Urinary bladder (tissue), 4 donors: ENCODE results near the gene TENT4B. TPM values are rescaled to one million over a fixed set of nuclear protein-coding genes. Genes with fewer than 3 reads are reported as not detected.
A peak's percentile ranks its signal among the peaks of the same experiment; 100 is the strongest.
"Not testable (repeated sequence)": the region's sequence is repeated elsewhere in the genome, so short reads cannot be mapped to it uniquely, and the experiment has no call there.

Source experiments
- DNase-seq: peaks from one replicate; pipeline ENCODE4 v3.0.0-alpha.2; 2015; ENCODE audit errors: extremely low spot score
- H3K27ac ChIP-seq: one replicate; pipeline ENCODE4 v1.5.1; 2013; ENCODE audit warnings: low read depth, mild to moderate bottlenecking, moderate library complexity
- H3K36me3 ChIP-seq: one replicate; pipeline ENCODE4 v1.6.1; 2013; ENCODE audit warnings: mild to moderate bottlenecking, moderate library complexity; ENCODE audit not compliant: insufficient read depth
- H3K4me1 ChIP-seq: one replicate; pipeline ENCODE4 v1.6.1; 2013; ENCODE audit warnings: mild to moderate bottlenecking, moderate library complexity; ENCODE audit not compliant: insufficient read depth
- H3K4me3 ChIP-seq: one replicate; pipeline ENCODE4 v1.5.1; 2013; ENCODE audit warnings: low read depth, low read length
- WGBS: extraction: QIAGEN DNeasy Blood & Tissue Kit; methylation state at CpG from one replicate; pipeline ENCODE4 v1.1.7; 2013; 5-methylcytosine and 5-hydroxymethylcytosine counted together
- polyA plus RNA-seq: library from polyadenylated mRNA; stranded (reverse); fragments of 200-250 nt; gene quantifications from one replicate; pipeline ENCODE4 v1.2.3, GENCODE V29; 2013
- total RNA-seq: library from RNA; depleted of rRNA; stranded (reverse); fragments of >200 nt; gene quantifications from one replicate; pipeline ENCODE4 v1.2.3, GENCODE V29; 2014
- donor health status: healthy with polysubstance abuse.
- donor health status: healthy.

The TENT4B gene
- total and polyA plus RNA-seq, 2 donors = 9.0 to 19.4 TPM

- 50% methylated on average over 4 of the region's 4 CpGs for WGBS
- peak; percentile 47 for DNase-seq
- Histone ChIP-seq H3K4me1 (no peaks in the 10 kb centered on the region), H3K27ac (no peak overlapping the region), H3K36me3 (peaks cover 4% of the 10 kb centered on the region), H3K4me3 (no peak overlapping the region)
These were observed 60.9 kb downstream of the TENT4B start for GRCh38 chr16:50213939-50214519.

- peaks cover 7% of the 10 kb centered on the region for H3K36me3 ChIP-seq
- 90% methylated on average over 4 of the region's 4 CpGs for WGBS
- no peak overlapping the region for H3K4me3 ChIP-seq
- no peak for DNase-seq
- H3K27ac ChIP-seq = no peak overlapping the region
- H3K4me1 ChIP-seq = no peaks in the 10 kb centered on the region
These were observed 62.6 kb downstream of the TENT4B start for GRCh38 chr16:50215680-50216079.

- WGBS = 83% methylated on average over 6 of the region's 6 CpGs
- Histone ChIP-seq H3K27ac (no peak overlapping the region), H3K4me1 (no peaks in the 10 kb centered on the region), H3K36me3 (peaks cover 7% of the 10 kb centered on the region), H3K4me3 (no peak overlapping the region)
- no peak for DNase-seq
These were observed 63.1 kb downstream of the TENT4B start for GRCh38 chr16:50216231-50216630.

DNA sequence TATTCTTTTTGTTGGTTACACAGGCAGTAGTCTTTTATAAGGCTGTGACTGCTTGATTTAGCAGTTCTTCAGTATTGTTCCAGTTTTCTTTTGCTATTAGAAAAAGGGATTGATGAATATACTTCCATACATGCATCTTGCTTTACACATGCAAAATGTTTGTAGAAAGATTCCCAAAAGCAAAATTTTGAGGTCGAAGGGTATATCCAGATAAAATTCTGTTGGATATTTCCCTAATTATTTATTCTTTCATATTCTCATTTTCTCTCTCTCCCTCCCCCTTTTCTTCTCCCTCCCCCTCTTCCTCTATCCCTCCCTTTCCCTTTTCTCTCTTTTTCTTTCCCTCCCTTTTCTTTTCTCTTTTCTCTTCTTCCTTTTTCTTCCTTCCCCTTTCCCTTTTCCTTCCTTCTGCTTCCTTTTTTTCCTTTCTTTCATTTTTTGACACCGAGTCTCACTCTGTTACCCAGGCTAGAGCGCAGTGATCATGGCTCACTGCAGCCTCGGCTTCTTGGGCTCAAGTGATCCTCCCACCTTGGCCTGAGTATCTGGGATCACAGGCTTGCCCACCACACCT lies 66.4 kb downstream of the TENT4B start:
- Histone ChIP-seq H3K4me3 (no peak overlapping the region), H3K27ac (no peak overlapping the region), H3K36me3 (peaks cover 7% of the 10 kb centered on the region), H3K4me1 (no peaks in the 10 kb centered on the region)
- 96% methylated on average over 4 of the region's 4 CpGs for WGBS
- no peak for DNase-seq

- peaks cover 4% of the 10 kb centered on the region for H3K36me3 ChIP-seq
- no peak overlapping the region for H3K4me3 ChIP-seq
- no peak overlapping the region for H3K27ac ChIP-seq
- H3K4me1 ChIP-seq = no peaks in the 10 kb centered on the region
- no peak for DNase-seq
- 91% methylated on average over 3 of the region's 3 CpGs for WGBS
These were observed 71.2 kb downstream of the TENT4B start for GRCh38 chr16:50224286-50224685.

DNA sequence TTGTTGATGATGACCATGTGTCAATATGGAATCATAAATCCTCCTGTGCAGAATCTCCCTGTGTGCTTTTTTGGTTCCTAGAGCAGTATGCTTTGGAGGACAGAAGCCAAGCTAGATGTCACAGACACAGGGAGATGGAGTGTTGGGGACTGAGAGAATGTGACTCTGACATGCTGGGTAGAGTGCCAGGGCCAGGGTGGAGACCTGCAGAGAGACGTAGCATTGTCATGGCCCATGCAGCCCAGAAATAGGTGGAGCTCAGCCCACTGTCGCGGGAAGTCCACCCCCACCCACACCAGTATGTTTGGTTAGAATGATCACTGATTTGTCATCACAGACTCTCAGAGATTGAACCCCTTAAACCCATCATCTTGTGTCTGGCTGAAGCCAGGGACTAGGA lies 74.0 kb downstream of the TENT4B start:
- Histone ChIP-seq H3K27ac (no peak overlapping the region), H3K4me1 (no peaks in the 10 kb centered on the region), H3K36me3 (peaks cover 2% of the 10 kb centered on the region), H3K4me3 (no peak overlapping the region)
- DNase-seq = no peak
- 82% methylated on average over 3 of the region's 3 CpGs for WGBS

DNA sequence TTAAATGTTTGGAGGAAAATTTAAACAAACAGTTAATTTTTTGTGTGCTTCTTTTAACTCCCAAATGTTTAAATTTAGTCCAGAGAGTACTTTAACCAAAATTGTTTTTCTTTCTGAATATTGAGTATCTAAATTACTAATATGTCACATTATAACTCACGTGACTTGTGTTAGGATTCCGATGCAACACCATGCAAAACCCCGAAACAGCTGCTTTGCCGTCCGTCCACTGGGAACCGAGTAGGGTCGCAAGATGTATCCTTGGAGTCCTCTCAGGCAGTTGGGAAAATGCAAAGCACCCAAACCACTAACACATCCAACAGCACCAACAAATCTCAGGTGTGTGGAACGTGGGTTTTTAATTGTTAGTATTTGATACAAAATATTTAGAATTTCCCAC lies 74.6 kb downstream of the TENT4B start:
- no peak for DNase-seq
- WGBS = 83% methylated on average over 8 of the region's 8 CpGs
- no peak overlapping the region for H3K27ac ChIP-seq
- peaks cover 2% of the 10 kb centered on the region for H3K36me3 ChIP-seq
- no peak overlapping the region for H3K4me3 ChIP-seq
- no peaks in the 10 kb centered on the region for H3K4me1 ChIP-seq

DNA sequence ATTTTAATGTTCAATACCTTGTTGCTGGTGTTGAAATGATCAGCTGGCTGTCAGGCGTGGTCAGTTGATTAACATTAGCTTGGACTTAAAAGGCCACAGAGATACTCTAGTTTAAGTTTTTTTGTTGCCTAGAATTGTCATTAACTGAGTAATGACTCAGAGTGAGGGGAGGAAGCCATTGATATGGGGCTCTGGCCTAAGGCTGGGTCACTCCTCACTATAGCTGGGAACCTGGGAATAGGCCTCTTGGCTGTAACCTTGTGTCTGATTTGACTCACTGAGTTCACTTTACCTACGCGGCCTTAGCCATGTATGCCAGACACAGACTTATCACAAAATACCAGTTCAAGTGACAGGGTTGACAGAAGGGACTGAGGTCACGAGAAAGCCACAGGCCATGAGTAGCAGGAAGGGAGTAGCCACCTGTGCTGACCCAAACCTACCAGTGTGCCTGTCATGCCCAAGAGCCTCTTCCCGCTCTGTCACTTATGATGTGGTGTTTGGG lies 75.3 kb downstream of the TENT4B start:
- no peak overlapping the region for H3K27ac ChIP-seq
- no peak for DNase-seq
- WGBS = 95% methylated on average over 5 of the region's 5 CpGs
- no peak overlapping the region for H3K4me3 ChIP-seq
- peaks cover 2% of the 10 kb centered on the region for H3K36me3 ChIP-seq
- no peaks in the 10 kb centered on the region for H3K4me1 ChIP-seq

- Histone ChIP-seq H3K4me1 (no peaks in the 10 kb centered on the region), H3K4me3 (no peak overlapping the region), H3K36me3 (peaks cover 2% of the 10 kb centered on the region), H3K27ac (no peak overlapping the region)
- 93% methylated on average over 10 of the region's 10 CpGs for WGBS
- DNase-seq = no peak
These were observed 76.1 kb downstream of the TENT4B start for GRCh38 chr16:50229149-50229726.

GRCh38 chr16:50234771-50235556 lies 81.9 kb downstream of the TENT4B start:
- no peak for DNase-seq
- 61% methylated on average over 5 of the region's 5 CpGs for WGBS
- no peak overlapping the region for H3K27ac ChIP-seq
- H3K4me3 ChIP-seq = no peak overlapping the region
- H3K36me3 ChIP-seq = no peaks in the 10 kb centered on the region
- H3K4me1 ChIP-seq = no peaks in the 10 kb centered on the region

DNA sequence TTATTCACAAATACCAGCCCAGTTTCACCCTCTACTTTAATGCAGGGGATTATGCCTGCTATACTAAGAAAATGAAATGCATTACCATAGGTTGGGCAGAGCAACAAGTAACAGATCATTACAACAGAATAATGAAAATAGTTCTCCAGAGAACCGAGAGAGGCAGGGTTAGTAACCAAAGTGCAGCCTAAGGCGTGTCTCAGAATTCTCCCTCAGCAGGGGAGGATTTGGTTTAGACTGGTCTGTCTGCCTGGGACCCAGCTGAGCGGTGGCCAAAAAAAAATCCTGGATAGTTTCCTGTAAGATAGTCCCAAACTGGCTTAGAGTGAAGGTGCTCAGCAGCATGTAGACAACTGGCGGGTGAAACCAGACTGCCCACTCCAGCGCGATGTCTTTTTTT lies 82.5 kb downstream of the TENT4B start:
- DNase-seq = no peak
- H3K27ac ChIP-seq = no peak overlapping the region
- H3K36me3 ChIP-seq = no peaks in the 10 kb centered on the region
- no peak overlapping the region for H3K4me3 ChIP-seq
- H3K4me1 ChIP-seq = no peaks in the 10 kb centered on the region
- 36% methylated on average over 6 of the region's 6 CpGs for WGBS

DNA sequence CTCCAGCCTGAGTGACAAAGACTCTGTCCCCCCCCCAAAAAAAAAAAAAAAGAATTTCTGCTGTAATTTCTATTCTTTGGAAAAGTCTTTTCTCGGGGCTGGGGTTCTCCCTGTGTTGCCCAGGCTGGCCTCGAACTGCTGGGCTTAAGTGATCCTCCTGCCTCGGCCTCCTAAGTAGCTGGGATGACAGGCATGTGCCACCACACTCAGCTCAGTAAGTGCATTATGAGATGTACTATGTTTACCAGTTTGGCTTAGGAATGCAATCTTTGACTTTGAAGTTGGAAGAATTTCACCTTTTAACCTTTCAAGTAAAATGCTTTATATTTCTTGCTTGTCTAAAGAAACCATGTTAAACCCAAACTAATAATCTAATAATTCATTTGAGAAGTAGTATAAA lies 85.2 kb downstream of the TENT4B start:
- Histone ChIP-seq H3K27ac (no peak overlapping the region), H3K4me3 (no peak overlapping the region), H3K4me1 (no peaks in the 10 kb centered on the region), H3K36me3 (no peaks in the 10 kb centered on the region)
- DNase-seq = no peak
- WGBS = 78% methylated on average over 3 of the region's 3 CpGs

- DNase-seq = no peak
- no peaks in the 10 kb centered on the region for H3K36me3 ChIP-seq
- H3K4me3 ChIP-seq = no peak overlapping the region
- 63% methylated on average over 5 of the region's 5 CpGs for WGBS
- H3K4me1 ChIP-seq = no peaks in the 10 kb centered on the region
- H3K27ac ChIP-seq = no peak overlapping the region
These were observed 85.8 kb downstream of the TENT4B start for GRCh38 chr16:50238868-50239301.

GRCh38 chr16:50243024-50243423 lies 89.9 kb downstream of the TENT4B start:
- 75% methylated on average over 6 of the region's 6 CpGs for WGBS
- H3K4me1 ChIP-seq, H3K36me3 ChIP-seq, H3K27ac ChIP-seq, DNase-seq, H3K4me3 ChIP-seq: not testable (repeated sequence)
